GM19438 (cell line): Measurements from ENCODE around the gene HHIPL2.

Experiments used
- ATAC-seq: cut with Tn5 transposase; IDR thresholded peaks from one replicate; pipeline ENCODE4 v1.9.1; 2021; ENCODE audit warnings: low read depth; ENCODE audit not compliant: unreplicated experiment

The HHIPL2 gene

DNA sequence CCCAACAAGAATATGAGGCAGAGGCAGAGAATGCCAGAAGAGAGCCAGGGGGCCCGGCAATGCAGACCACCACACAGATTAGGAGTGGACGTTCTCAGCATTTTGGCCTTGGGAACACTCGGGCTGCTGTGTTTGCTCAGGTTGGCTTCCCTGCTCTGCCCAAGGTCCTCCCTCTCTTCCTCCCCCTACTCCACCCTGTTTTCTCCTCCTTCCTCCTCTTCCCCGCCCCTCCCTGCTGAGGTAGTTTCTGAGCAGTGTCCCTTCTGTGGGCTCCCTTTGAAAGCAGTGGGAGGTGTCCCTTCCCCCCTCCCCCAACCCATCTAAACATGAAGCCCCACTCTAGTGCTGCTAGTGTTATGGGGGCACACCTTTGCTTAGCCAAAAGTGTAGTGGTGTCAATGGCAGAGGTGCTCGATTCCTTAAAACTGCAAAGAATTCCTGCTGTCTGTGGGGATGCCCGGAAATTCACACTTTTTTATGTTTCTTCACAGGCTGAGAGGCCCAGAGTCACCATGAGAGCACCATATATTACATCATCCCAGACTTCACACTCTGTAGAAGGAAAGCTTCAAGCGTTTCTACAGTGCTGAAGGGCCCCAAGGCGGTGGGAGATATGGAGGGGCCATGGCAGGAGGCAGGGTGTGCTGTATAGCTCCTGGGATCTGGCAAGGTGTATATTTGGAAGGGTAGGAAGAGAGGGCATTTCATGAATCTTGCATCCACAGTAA lies at the start of gene HHIPL2:
TSS of gene HHIPL2 (minus strand) at position 161 of the 728 bp plus-strand sequence. CDS start at position 101, 60 bp downstream.
- no peak for ATAC-seq

DNA sequence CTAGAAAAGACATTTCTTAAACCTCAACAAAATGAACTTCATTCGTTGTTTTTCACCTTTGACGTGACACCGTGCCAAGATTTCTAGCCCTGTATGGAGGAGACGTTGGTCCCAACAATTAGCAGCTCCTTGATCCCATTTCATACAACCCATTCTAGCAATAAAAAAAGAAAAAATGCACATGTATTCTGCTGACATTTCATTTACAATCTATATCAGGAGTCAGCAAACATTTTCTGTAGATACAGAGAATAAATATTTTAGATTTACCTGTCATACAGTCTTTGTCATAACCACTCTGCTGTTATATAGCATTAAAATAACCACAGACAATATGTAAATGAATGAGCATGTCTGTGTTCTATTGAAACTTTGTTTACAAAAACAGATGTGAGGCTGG lies 48.8 kb upstream of the HHIPL2 start:
- ATAC-seq, result no peak

DNA sequence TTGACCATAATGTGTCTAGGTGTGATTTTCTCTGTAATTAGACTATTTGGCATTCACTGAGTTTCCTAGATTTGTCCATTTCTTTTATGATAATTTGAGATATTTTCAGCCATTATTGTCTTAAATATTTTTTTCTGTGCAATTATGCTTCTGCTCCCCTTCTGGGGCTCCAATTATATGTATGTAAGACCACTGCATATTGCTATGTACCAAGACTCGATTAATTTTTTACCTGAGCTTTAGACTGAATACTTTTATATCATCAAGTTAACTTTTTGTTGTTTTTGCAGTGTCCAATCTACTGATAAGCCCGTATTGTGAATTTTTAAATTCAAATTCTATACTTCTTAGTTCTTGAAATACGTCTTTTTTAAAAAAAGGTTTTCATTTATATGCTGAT lies 46.9 kb upstream of the HHIPL2 start:
- ATAC-seq, result no peak

DNA sequence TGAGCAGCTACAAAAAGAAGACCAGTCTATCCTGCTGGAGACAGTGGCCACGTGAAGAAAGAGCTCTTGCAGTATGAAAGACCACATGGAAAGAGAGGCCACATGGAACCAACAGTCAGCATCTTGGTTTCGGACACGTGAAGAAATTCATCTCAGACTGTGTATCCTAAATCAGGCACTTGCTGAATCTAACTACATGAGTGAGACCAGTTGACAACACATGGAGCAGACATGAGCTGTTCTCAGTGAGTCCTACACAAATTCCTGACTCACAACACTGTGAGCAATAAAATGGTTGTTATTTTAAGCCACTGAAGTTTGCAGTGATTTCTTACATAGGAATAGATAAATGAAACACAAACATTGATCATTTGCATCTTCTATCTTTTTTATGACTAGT lies 44.3 kb upstream of the HHIPL2 start:
- ATAC-seq, result no peak

DNA sequence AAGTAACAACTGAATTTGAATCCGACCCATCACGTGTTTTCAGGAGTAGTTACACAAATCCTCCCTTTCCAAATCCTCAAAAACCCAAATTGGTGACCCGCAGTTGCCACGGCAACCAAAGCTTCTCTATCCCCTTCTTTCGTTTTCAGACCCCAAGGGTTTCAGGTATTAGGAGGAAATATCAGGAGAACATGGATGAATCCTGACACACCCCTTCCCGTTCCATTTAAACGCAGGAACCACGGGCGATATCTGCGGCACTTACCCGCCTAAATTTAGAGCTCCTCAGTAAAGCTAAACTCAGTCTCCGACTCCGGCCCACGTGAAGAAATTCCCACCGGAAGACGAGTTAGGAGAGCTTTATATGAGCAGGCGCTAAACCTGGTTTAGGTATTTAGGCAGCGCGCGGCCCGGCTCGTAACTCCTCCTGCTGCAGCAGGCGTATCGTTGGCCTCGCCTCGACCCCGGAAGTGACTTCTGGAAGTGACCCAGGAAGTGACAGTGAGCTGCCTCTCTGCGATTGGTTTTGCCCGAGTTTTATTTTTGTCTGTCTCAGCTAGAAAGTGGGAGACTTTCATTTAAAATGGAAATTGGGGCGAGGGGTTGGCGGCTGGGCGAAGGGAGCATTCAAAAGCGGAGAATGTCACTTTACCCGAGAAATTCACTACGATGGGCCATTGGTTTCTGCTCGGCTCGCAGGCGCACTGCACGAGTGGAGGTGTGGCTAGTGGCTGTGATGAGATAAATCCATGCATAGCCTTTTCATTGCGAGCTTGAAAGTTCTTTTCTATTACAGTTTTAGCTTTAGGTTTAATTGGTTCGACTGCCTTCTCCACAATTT lies 41.8 kb upstream of the HHIPL2 start, which contains the start of gene TAF1A:
TSS of gene TAF1A (minus strand) at position 472 of the 841 bp plus-strand sequence.
- ATAC-seq, result peak; percentile 100

DNA sequence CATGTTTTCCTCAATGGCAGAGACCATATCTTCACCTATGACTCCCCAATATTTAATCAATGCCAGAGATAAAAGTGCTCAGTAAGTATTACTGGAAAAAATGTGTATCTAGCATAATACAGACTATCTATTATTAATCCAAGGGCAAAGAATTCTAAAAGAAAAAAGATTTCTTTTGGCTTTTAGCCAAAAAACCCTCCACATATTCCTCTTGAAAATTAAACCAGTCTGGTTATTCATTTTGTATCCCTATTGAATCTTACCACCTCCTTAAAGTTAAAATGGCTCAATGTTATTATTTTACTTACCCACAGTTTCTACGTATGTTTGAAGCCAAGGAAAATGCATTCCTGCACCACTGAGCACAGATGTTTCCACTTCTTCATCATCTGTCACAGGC lies 40.2 kb upstream of the HHIPL2 start:
- ATAC-seq, result no peak

DNA sequence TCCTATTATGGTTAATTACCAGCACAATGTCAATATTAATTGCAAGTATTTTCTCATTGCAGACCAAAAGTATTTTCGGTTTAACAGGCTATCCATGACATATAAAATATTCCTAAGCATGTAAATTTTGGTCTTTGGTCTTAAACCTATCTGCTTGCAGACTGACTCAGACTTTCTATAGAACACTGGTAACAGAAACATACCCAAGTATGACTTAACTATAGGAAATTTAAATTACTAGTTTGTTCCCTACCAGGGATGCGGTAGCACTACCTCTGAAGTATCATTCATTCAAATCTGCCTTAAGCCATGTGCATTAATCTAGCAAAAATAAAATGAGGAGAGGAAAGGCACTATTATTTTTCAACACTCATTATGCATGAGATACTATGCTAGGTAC lies 38.9 kb upstream of the HHIPL2 start:
- no peak for ATAC-seq

DNA sequence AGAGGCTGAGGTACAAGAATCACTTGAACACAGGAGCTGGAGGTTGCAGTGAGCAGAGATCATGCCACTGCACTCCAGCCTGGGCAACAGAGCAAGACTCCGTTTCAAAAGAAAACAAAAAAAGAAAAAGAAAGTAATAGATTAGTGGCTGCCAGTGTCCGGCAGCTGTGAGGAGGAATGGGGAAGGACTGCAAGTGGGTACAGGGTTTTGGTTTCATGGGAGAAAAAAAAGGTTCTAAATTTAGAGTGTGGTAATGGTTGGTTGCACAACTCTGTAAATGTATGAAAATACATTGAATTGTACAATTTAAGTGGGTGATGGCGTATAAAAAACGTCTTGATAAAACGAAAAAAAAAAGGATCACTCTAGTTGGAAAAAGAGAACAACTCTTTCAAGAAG lies 35.2 kb upstream of the HHIPL2 start:
- ATAC-seq, result peak; percentile 88

DNA sequence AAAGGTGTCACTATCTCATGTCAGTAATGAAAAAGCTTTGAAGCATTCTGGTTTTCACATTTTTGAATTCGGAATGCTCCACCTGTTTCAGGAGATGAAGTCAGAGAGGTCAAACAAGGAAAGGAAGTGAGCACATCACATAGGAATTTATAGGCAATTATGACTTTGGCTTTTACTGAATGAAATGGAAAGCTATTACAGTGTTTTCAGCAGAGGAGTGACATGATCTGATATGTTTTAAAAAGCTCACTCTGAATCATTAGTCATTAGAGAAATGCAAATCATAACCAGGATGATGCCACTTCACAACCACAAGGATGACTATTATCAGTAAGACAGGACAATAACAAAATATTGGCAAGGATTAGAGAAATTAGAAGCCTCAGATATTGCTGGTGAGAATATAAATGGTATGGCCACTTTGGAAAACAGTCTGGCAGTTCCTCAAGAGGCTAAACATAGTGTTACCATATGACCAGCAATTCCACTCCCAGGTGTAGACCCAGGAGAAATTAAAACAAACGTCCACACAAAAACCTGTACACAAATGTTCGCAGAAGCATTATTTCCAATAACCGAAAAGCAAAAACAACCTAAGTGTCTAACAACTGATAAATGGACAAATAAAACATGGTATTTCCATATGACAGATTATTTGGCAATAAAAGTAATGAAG lies 34.3 kb upstream of the HHIPL2 start:
- ATAC-seq, result no peak

DNA sequence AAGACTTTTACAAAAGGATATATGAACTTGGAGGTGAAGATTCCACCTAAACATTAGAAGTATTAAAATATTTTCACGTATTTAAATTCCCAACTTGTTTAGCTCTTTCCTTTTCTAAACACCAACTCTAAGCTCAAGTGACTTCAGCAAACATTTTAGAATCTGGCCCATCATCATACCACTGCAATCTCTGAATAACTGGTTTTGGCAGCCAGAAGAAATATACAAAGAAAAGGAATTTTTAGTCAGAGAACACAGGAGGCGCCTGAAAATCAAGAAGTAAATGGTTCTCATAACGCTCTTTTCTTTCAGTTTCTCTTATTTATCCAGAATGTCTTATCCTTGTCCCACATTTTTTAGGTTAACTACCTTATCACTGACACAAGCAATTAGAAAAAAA lies 31.4 kb upstream of the HHIPL2 start:
- no peak for ATAC-seq

DNA sequence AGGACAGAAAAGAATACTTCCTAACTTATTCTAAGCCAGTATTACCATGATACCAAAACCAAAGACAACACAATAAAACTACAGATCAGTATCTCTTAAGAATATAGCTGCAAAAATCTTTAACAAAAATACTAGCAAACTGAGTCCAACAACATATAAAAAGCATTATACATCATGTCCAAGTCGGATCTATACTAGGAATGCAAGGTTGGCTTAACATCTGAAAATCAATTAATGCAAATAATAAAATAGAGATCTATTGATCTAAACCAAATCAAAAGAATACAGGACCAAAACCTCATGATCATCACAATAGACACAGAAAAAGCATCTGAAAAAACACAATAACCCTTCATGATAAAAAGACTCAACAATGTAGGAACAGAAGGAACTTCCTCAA lies 22.9 kb upstream of the HHIPL2 start:
- ATAC-seq, result no peak

DNA sequence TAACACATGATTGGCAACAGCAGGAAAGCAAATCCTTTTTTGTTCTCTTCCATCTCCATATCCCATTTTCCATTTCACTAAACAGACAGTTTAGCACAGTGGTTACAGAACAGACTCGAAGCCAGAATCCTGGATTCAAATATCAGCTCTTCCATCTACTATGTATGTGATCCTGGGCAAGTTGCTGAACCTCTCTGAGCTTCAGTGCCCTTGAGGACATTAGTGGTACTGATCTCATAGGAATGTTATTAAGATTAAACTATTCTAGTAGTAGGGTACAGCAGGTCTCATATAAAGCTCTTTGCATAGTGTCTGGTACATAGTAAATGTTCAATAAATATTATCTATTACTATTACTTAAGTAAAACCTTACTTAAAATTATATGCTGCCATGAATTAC lies 13.8 kb upstream of the HHIPL2 start:
- ATAC-seq, result no peak

DNA sequence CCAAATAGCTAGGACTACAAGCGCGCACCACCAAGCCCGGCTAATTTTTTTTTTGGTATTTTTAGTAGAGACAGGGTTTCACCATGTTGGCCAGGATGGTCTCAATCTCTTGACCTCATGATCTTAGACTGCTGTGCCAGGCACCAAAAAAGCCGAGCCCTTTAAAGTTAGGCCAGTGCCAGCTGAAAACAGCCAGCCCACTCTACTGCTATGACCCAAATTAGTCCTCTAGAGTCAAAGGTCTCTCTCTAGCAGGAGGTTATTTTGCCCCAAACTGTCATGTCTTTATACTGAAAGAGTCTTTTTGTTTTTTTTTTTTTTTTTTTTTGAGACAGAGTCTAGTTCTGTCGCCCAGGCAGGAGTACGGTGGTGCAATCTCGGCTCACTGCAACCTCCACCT lies 9.7 kb upstream of the HHIPL2 start:
- no peak for ATAC-seq

DNA sequence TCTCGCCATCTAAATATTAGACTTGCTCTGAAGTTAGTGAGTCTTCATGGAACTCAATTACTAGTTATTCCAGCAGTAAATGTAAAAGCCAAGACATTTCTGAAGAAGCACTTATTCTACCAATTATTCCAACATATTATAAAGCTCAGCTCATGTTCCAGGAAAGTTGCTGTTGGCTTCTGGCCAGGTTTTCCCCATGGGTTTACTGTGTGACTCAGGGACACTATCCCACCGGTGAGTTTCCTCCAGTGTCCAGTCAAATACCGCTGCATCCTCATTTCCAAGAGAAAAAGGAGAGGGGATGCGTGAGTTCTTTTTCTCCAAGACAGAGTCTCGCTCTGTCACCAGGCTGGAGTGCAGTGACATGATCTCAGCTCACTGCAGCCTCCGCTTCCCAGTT lies 9.2 kb upstream of the HHIPL2 start:
- ATAC-seq, result no peak

DNA sequence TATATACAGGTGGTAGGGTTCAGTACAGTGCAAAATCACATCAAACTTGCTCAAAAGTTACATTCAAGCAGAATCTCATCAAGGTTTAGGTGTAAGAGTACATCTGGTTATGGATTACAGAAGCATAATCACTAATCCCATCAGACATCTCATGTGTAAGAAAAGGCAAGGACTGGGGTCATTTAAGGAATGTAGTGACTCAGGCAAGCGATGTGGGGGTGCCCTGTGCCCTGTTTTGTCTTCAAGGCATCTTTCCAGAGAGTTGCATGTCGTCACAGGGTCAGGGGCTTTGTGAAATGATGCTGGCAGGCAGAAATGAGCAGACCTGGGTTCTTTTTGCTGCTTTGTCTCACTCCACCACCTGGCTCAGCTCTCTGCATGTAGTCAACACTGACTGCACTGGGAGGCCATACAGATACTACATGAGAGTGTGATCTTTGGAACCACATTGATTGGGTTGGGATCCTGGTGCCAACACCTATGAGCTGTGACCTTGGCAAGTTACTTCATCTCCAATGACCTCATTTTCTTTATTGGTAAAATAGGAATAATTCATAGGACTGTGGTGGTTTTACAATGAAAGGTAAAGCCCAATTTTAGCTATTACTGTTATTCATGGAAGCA lies 8.2 kb upstream of the HHIPL2 start:
- ATAC-seq, result no peak

DNA sequence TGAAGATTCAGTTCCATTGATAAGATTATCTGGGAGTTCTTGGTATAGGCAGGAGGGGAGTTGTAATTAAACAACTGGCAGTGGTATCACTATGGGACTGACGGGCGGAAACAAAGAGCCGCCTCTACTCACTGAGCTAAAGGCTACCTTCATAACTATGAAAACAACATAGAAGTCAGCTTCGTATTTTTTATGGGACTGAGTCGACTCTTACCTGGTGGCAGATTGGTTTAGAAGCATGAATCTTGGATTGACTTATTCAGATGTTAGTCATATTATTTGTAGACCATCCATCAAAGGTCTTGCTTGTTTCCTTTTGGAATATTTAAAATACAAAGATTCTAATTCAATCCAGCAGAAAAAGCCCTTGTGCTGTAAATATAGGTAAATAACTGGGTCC lies 6.3 kb upstream of the HHIPL2 start:
- no peak for ATAC-seq

DNA sequence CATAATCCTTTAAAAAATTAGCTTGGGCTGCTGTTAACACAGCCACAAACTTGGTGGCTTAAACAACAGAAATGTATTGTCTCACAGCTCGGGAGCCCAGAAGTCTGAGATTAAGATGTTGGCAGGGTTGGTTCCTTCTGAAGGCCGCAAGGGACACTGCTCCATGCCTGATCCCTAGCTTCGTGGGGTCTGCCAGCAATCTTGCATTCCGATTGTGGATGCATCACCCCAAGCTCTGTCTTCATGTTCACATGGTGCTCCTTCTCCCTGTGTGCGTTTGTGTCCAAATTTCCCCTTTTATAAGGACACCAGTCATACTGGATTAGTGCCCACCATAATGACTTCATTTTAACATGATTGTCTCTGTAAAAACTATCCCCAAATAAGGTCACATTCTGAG lies 5.0 kb upstream of the HHIPL2 start:
- no peak for ATAC-seq

DNA sequence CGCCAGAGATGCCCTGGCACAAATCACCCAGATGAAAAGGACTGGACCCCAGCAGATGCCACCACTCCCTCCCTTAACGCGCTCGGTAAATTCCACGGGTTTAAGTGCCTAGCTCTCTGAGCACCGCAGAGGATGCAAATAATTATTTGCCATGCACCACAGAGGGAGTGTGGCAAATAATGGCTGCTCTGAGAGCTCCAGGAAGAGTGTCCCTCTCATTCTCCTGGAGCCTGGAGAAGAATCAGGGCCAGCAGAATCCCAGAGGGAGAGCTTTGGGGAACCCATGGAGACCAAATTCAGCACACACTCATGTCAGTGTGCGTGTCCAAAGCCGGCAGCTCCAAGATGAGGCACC lies 667 bp downstream of the HHIPL2 start:
- no peak for ATAC-seq

DNA sequence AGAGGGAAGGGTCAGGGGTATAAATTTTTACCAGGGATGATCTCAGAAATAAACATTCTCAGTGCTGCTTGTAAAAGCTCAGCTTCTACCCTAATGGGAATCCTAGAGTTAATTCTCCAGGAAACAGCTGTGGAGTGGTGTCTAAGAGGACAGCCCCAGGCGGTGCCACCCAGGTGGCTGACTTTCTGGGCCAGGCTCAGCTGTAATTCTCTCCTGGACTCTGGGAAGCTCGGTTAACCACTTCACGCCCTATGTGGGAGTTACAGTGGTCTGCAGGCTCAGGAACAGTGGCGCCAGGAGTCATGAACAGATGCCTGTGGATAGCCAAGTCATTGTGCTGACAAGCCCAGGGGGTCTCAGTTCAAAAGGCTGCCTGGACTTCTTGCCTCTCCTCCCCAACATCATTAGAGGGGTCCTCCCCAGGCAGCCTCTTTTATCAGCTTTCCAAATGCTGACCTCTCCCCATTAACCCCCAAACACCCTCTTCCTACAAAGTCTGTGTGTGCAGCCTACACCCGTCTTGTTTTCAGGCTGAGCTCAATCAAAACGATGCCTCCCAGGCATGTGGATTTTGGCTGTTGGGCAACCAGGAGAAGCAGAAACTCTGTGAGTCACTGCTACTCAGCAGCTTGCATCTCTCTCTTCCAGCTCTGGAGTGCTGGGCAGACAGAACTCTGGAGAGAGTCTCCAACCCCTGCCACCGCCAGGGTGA lies 1.2 kb downstream of the HHIPL2 start:
- ATAC-seq, result no peak

DNA sequence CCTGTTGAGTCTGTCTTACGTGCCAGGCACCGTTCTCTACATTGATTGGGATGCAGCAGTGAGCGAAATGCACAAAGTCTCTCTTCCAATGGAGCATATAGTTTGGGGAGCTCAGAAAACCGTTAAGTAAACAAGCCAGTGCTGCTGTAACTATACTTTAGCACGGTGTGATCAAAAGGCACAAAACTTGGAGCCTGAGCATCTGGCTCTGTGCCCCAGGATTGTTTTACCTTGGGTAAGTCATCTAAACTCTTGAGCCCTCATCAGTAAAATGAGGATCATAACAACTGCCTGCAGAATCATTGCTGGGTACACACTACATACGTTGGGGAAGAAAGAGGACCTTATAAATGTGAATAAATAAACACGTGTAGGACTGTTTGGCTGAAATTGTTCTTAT lies 1.8 kb downstream of the HHIPL2 start:
- ATAC-seq, result no peak
